HG02885 (cell line): ENCODE data around the gene LINGO3.

Experiments
- ATAC-seq: cut with Tn5 transposase; IDR thresholded peaks from one replicate; pipeline ENCODE4 v1.9.1; 2021; ENCODE audit warnings: mild to moderate bottlenecking; ENCODE audit not compliant: unreplicated experiment, poor library complexity

The LINGO3 gene

GRCh38 chr19:2340496-2341243 lies 32.7 kb upstream of the LINGO3 start:
- ATAC-seq = no peak

GRCh38 chr19:2339644-2340310 lies 31.8 kb upstream of the LINGO3 start:
- no peak for ATAC-seq

DNA sequence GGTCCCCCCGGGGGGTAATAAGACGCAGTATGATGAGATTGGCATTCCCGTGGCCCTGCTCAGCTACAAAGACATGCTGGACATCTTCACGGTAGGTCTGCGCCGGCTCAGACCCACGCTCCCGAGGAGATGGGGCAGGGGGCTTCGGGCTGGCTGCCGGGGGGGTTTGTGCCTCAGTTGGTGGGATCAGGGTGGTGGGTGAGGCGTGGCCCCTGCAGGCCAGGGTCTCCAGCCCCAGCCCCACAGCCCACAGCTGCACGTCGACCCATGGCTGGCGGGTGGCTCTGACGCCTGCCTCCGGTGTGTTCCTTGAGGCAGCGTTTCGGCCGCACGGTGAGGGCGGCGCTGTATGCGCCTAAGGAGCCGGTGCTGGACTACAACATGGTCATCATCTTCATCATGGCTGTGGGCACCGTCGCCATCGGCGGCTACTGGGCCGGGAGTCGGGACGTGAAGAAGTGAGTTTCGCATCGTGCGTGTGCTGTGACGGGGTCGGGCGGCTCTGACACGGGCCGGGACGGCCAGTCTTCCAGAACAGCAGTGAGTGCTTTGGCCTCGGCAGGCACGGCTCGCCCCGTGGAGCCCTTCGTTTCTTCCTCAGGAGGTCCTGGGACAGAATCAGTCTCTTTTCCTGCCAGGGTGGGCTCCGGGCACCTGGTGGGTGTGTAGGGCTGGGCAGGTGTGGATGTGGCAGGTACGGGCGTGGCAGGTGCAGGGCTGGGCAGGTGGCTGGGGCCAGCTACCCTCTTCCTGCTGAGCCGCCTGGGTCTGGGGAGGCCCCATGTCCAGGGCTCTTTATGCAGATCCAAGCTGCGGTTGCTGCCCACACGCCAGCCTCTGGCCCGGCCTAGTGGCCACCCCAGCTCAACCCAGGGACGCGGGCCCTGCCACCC lies 31.0 kb upstream of the LINGO3 start:
- ATAC-seq = no peak

DNA sequence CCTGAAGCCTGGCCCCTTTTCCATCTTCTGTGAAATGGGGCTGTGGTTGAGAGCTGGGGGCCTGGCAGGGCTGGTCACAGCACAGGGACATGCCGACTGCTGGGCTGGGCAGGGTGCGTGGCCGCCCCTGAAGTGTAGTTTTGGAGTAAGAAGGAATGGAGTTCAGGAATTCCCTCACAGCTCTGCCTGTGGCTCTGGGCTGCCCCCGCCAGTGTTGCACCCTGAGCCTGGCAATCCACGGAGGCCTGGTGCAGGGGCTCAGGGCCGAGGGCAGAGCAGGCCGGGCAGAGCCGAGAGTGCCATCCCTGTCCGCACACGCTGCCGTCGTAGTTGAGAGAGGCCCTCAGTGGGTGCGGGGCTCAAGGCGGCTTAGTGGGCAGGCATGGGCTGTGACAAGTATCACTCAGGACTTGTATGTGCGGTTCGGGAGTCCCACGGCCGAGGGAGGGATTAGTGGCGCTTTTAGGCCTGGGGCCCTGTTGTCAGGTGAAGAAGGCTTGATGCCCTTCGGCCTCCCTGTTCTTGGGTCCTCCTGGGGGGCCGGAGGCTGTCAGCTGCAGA lies 30.2 kb upstream of the LINGO3 start:
- no peak for ATAC-seq

- no peak for ATAC-seq
These were observed 29.4 kb upstream of the LINGO3 start for GRCh38 chr19:2337329-2337707.

DNA sequence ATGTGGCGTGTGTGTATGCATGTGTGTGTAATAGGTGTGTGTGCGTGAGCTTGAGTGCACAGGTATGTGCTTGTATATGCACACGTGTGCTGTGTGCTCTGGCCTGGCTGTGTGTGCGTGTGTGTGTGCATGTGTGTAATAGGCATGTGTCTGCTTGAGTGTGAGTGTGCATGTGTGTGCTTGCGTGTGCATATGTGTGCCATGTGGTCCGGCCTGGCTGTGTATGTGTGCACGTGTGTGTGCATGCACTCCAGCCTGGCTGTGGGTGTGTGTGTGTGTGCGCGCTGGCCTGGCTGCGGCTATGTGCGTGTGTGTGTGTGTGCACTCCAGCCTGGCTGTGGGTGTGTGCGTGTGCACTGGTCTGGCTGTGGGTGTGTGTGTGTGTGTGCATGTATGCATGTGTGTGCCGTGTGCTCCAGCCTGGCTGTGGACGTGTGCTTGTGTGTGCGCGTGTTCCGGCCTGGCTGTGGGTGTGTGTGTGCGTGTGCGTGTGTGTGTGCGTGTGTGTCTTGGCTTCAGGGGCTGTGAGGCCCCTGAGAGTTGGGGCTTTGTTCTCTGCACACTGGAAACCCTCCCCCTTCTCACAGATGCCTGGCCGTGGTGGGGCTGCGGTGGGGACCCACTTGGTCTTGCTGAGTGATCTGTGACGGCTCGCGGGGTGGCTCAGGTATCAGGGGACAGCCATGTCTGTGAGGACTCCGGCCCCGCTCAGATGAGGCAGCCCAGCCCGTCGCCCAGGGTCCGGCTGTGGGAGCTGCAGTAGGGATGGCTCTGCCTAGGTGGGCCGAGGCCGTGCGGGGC lies 28.8 kb upstream of the LINGO3 start:
- ATAC-seq = no peak

GRCh38 chr19:2335848-2336247 lies 27.9 kb upstream of the LINGO3 start:
- ATAC-seq = no peak

GRCh38 chr19:2334986-2335846 lies 27.3 kb upstream of the LINGO3 start:
- ATAC-seq = no peak

DNA sequence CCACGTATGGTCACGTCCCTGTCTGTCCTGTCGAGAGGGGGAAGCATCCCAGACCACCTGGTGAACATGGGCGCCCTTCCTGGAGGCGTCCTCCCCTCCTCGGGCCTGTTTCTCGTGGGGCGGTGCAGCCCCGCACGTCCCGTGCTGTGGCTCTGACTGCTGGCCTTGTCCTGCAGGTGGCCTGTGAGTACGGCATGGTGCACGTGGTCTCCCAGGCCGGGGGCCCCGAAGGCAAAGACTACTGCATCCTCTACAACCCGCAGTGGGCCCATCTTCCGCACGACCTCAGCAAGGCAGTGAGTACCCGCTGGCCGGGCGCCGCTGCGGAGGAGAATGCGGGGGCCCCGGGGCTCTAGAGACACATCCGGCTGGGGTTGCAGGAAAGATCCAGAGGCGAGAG lies 26.5 kb upstream of the LINGO3 start:
- no peak for ATAC-seq

GRCh38 chr19:2333807-2334211 lies 25.9 kb upstream of the LINGO3 start:
- ATAC-seq = no peak

DNA sequence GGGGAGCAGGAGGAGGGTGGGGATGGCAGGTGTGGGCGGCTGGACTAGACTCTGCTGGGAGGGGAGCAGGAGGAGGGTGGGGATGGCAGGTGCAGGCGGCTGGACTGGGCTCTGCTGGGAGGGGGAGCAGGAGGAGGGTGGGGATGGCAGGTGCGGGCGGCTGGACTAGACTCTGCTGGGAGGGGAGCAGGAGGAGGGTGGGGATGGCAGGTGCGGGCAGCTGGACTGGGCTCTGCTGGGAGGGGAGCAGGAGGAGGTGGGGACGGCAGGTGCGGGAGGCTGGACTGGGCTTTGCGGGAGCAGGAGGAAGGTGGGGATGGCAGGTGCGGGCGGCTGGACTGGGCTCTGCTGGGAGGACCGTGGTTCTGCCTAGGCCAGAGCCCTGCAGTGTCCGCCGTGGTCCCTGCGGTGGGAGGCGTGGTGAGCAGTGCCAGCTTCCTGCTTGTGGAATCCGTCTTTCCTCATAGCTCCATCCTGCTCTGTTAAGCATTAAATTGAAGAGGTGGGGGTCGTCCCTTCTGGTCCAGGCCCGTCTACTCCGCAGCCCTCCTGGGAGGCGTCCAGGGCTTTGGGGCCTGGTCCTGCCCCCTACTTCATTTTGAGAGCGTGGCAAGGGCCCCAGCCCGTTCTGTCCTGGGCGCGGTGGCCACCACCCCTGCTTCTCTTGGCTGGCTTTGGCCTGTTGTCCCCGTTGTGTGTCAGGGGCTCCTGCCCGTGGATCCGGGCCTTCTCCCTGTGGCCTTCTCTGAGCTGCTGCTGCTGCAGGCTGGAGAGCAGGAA lies 25.3 kb upstream of the LINGO3 start:
- no peak for ATAC-seq

DNA sequence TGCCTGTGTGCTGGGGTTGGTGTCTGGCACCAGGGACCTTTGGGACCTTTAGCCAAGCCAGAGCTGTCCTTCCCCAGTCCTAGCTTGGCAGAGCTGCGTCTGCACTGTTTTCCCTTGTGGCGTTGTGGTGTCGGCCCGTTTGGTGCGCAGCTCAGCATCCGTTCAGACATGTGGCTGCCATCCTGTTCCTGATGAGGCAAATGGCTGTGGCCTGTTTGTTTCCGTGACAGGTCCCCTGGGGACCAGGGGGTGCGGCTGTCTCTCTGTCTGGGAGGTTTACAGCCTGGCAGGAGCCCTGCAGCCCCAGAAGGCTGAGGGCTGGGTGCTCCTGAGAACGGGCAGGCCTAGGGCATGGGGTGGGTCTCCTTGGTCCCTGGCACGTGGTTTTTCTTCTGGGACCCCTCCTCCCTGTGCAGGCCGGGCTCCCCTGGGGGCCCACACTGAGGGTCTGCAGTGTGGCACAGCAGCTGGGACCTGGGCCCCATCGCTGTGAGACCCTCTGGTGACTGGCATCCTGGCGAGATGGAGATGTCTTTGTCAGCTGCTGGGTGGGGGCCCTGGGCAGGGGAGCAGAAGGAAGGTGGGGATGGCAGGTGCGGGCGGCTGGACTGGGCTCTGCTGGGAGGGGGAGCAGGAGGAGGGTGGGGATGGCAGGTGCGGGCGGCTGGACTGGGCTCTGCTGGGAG lies 24.5 kb upstream of the LINGO3 start:
- ATAC-seq = no peak

GRCh38 chr19:2331601-2332246 lies 23.8 kb upstream of the LINGO3 start:
- no peak for ATAC-seq

DNA sequence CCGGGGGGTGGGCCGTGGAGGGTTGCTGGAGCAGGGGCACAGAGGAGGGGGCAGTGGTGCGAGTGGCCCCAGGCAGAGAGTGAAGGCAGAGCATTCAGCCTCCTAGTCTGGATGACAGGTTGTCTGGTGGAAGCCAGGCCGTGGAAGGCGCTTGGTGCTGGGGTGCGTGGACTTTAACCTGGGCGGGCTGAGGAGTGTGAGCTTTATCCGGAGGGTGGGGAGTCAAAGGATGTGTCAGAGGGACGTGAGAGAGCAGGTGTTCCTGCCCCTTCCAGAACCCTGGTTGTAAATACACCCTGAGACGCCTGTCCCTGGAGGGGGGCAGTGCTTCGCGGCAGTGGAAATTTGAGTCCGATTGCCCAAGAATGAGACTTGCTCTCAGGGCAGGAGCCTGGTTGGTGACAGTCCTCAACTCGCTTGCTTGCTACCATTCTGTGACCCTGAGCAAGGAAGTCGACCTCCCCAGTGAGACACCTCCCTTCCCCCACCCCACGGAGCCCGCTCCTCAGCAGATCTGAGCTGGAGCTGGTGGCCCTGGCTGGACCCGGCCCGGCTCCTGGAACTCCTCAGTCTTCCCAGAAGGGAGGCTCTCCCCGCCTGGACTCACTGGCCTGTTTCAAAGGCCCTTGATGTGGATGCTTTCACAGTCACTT lies 22.8 kb upstream of the LINGO3 start:
- no peak for ATAC-seq

- ATAC-seq = no peak
These were observed 22.3 kb upstream of the LINGO3 start for GRCh38 chr19:2330255-2330631.

DNA sequence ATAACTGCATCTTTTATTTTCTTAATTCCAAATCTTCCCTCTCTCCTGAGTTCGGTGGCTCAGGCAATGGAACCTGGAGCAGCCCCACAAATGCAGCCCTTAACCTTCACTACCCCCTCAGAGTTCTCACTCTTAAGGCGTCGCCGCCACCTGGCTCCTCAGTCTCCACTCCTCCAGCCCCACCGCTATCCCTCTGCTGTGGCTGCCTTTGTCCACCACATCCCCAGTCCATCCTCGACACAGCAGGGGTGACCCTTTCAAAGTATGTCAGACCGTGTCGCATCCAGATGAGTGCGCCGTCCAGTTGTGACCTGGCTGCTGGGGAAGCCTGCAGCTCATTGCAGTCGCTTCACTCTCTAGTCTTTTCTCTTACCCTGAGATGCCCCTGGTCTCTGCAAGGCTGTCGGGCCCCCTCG lies 21.6 kb upstream of the LINGO3 start:
- no peak for ATAC-seq

GRCh38 chr19:2329149-2329478 lies 21.2 kb upstream of the LINGO3 start:
- no peak for ATAC-seq
